GM19099 (cell line): ENCODE results near the gene LRRN4.

ENCODE experiments used
- POLR2A ChIP-seq: IDR thresholded peaks from 3 replicates; pipeline ENCODE4 v1.6.1; 2011; ENCODE audit warnings: low read depth; ENCODE audit not compliant: insufficient read length; ENCODE audit errors: extremely low read depth

The LRRN4 gene

DNA sequence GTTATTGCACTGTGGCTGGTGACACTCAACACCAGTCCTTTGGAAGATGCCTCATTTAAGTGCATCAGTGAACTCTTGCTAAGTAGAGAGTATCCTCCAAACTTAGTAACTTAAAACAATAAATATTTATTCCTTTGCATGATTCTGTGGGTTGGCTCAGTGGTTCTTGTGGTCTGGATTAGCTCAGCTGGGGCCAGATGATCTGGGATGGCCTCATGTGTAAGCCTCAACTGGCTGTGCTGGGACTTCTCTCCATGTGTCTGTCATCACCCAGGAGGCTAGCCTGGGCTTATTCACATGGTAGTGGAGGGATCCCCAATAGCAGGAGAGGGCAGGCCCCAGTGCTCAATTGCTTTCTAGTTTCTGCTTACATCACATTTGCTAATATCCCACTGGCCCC, 8.3 kb downstream of the LRRN4 start:
- no peak for TF ChIP-seq POLR2A

DNA sequence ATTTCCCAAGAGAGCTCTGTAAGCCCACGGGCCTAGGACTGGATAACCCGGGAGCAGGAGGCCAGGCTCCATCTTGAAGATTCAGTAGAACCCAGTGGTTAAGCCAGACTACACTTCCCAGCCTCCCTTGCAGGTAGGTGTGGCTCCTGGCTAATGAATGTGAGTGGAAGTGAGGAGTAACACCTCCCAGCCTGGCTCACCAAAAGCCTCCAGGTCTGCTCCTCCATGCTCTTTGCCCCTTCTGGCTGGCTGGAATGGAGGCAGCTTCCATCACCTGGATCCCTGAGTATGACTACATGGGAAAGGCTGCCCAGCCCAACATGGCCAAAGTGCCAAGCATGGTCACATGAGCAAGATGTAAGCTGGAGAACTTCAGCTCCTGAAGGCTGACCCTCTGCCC, 9.7 kb downstream of the LRRN4 start:
- TF ChIP-seq POLR2A = no peak

DNA sequence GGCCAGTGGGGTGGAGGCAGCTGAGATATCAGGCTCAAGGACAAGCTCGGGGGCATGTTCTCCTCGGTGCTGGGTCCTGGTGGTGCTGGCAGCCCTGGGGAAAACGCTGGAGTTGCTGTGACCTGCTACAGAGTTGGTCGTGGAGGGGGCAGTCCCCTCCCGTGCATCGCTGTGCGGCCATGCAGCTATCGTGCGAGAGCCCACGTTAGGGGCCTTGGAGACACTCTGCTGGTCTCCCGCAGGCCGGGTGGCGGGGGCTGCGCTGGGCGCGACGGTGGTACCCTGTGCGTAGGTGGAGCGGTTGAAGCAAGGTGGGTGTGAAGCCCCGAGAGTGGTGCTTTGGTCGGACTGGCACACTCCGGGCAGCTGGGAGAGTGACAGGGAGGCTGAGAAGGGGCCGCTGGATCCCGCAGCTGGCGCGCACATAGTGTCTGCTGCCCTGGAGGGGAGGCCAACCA, 12.0 kb downstream of the LRRN4 start:
- TF ChIP-seq POLR2A = no peak

DNA sequence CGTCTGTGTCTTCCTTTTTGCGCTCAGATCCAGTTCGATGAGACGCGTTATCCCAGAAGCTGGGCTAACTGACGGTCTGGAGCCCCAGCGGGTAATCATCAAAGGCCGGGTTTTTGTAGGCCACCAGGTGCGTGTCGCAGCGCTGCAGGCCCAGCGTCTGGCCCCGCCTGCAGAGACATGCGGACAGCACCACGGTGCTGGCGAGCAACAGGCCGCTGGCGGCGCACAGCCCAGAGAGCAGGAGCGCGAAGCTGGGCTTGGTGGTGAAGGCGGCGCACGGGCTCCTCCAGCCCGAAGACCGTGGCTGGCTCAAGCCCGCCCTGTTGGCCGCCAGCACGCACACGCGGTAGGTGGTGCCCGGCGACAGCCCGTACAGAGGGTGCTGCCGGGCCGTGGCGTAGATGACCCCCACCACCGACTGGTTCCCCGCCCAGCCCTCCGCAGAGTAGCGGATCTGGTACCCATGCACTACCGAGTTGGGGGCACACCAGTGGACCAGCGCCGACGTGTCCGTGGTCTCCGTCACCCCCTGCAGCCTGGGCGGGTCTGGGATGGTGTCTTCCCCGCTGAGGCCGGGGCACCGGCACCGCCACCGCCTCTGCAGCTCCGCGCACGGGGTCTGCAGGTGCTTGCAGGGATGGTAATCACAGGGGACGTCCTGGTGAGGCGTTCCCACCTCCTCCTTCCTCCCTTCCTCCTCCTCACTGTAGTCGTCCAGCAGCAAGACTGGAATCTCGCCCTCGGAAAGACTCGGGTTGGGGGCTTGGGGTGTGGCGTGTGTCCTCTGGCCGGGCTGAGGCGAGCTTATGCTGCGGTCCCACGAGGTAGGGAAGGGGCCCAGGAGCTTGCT, 12.7 kb downstream of the LRRN4 start:
- no peak for TF ChIP-seq POLR2A

DNA sequence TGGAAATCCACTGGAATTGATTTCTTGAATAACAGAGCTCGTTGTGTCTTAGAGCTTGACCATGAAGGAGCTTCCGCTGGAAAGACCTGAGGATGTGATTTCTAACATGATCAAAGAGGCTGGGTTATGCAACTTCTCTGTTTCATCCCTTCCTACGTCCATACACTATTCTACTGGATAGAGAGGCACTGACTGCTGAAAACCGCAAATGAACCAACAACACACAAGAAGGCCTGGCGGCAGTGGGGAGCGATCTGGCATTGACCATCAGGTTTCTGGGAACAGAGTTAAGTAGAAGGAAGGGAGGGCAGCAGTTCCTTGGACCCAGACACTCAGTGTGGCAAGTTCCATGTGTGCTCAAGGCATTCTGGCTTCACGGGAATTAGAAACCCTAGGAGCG, 13.3 kb downstream of the LRRN4 start:
- no peak for TF ChIP-seq POLR2A

DNA sequence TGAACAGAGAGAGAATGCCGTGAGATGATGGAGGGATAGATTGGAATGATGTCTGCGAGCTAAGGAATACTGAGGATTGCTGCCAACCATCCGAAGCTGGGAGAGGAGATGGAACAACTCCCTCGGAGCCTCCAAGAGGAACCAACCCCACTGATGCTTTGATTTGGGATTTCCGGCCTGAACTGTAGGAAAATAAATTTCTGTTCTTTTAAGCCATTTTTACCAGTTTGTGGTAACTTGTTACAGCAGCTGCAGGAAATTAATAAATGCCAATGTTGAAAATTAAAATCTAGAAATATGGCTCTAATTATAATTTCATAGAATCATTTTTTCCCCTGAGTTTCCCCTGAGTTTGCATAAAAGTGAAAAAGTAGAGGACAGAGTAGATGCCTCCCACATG, 14.1 kb downstream of the LRRN4 start:
- TF ChIP-seq POLR2A = no peak

DNA sequence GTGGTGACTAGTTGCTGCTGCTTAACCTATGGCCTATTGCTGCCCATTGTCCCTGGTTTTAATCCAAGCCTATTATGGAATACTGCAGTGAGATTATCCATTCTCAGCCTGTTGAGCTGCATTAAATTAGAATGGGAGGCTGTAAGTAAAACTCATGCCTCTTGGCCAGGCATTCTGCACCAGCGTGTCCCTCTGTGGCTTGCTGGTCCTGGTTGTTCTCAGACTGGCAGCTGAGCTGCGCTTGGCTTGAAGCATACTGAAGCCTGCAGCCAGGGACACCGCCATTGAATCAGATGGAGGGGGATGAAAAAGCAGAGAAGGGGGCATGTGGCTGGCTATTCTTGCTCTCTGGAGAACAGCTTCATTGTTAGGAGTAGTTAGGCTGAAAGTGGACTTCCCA, 15.6 kb downstream of the LRRN4 start:
- TF ChIP-seq POLR2A = no peak

DNA sequence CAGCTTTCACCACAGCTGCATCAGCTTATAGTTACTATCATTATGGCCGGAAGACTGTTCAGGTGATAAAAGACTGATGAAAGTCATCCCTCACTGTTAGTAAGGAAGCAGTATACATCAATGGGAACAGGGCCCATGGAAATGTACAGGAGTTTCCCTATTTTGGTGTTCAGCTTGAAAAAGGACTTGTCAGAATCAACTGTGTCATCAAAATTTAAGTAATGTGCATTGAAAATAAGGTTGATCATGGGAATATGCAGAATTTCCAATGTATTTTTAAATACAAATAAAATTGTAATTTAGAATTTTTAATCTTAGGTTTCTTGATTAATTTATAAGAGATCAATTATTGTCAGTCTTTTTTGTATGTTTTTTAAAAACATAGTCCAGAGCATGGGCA, 16.8 kb downstream of the LRRN4 start:
- no peak for TF ChIP-seq POLR2A

DNA sequence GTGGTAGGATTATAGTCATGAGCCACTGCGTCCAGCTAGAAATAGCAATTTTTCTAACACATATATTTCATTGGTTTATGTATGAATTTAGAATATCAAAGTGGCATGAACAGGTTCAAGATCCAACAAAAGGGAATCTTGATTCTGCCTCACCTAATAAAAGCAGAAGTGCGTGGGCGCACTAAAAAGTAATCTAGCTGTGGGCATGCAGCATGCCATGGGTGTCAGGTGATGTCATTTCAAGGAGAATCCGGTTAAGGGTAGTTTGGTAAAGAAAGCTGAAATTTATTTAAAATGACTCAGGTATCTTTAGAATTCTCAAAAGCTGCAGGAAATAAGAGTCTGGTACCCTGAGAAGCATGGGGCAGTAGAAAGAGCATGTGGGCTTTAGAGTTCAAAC, 17.6 kb downstream of the LRRN4 start:
- TF ChIP-seq POLR2A = no peak

DNA sequence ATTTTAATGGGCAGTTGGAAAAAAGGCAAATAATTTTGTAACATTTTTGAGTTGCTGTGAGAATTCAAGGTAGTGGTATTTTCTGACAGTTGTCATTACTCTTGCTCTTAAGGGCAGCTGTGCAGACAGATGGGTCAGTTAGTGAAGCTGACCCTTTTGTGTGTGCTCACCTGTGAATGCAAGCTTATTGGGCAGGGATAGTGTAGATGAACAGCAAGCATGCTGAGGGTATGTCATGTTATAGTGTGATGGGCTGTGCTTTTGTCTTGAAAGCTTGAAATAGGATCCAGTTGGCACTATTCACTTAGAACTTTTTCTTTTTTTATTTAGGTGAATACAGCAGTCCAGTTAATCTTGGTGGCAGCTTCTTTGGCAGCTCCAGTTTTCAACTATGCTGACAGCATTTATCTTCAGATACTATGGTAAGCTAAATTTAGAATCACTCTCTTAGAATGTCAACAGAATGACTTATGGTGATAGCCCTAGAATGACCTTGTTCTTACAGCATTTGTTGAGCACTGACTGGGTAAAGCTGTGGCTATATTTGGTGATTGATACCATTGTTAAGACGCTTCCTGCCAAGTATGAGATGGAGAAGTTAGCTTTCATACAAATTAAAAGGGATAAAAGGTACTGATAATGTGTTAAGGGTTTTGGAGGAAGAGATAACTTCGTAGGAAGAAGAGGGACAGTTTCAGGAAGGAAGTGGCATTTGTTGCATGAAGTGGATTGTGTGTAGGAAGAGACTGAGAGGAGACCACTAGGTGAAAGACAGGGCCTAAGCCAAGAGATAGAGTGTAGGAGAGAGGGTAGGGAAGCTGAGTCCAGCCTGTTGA, 19.5 kb downstream of the LRRN4 start:
- TF ChIP-seq POLR2A = no peak

DNA sequence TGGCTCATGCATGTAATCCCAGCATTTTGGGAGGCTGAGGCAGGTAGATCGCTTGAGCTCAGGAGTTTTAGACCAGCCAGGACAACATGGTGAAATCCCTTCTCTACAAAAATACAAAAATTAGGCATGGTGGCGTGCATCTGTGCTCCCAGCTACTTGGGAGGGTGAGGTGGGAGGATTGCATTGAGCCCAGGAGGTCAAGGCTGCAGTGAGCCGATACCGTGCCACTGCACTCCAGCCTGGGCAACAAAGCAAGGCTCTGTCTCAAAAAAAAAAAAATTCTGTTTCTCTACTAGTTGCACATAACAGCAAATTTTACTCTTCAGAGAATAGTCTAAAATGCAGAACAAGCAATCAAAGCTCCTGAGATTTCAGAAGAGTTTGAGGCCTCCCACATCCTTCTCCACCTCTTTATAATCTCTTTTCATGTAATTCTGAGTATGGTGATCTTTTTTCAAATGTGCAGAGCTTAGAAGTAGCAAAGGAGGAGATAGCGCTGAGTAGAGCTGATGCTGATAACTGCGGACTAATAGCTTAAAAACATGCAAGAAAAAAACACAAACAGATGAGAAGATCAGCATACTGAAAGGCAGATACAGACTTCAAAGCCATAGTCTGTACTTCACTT, 23.3 kb downstream of the LRRN4 start:
- no peak for TF ChIP-seq POLR2A

DNA sequence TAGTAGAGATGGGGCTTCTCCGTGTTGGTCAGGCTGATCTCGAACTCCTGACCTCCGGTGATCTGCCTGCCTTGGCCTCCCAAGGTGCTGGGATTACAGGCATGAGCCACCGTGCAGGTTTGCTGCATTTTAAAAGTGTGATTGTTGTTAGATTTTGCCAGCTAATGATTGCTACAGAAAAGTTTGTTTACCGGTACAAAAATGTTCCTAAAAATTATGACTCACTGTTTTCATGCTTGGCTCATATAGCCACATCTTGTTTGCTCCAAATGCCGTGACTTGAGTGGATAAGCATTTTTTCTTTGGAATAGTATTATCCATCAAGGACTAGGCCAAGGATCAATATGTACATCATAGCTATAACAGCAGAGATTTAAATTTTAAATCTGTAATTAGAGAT, 24.3 kb downstream of the LRRN4 start:
- TF ChIP-seq POLR2A = no peak

DNA sequence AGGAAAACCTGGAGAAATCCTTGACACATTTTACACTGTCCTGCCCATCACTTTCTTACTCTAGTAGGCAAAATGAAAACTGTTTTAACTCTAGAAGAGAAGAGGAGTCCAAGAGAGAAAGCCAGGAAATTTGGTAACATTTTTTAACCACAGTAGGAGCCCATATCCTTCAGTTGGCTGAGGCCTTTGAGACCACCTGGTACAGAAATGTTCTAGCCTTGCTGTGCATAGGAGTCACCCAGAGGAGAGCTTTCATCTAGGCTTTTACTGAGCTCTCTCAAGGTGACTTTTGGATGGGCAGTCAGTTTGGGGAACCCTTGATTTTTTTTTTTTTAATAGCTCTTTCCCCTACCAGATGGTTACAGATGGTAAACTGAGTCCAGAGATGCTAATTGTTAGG, 25.0 kb downstream of the LRRN4 start:
- TF ChIP-seq POLR2A = no peak

DNA sequence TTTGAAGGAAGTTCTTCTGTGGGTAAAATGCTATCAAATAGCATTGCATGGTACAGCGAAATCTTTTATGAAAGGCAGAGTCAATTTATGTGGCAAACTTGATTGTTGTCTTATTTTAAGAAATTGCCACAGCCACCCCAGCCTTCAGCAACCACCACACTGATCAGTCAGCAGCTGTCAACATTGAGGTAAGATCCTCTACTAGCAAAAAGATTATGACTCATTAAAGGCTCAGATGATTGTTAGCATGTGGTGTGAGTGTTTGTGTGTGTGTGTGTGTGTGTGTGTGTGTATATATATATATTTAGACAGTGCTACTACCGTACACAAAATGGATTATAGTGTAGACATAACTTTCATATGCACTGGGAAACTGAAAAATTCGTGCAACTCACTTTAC, 27.8 kb downstream of the LRRN4 start:
- no peak for TF ChIP-seq POLR2A

DNA sequence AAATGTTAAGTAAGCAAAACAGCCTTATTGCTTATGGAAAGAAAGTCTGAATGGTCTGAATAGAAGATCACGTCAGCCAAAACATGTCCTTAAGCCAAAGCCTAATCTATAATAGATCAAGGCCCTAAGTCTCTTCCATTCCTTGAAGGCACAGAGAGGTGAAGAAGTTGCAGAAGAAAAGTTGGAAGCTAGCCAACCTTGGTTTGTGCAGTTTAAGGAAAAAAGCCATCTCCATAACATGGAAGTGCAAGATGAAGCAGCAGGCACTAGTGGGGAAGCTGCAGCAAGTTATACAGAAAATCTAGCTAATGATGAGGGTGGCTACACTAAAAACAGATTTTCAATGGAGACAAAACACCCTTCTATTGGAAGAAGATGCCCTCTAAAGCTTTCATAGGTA, 29.1 kb downstream of the LRRN4 start:
- TF ChIP-seq POLR2A = no peak
